HTERT RPE-1 (cell line): Measurements from ENCODE around the gene DMBX1.

Source experiments
- in situ Hi-C: fragments of 300-500 bp; cut with MboI; formaldehyde crosslinking; loops from 4 replicates; pipeline ENCODE4 v1.14.3; 2020; ENCODE audit warnings: low sequenced_read_pairs

Gene DMBX1

GRCh38 chr1:46480959-46481646 lies 8.5 kb upstream of the DMBX1 start:
- in situ Hi-C loops = no loop called here

- in situ Hi-C loops = no loop called here
Measured at GRCh38 chr1:46481961-46482360, 7.7 kb upstream of the DMBX1 start.

GRCh38 chr1:46483589-46483988 lies 6.0 kb upstream of the DMBX1 start:
- in situ Hi-C loops = no loop called here

- in situ Hi-C loops = no loop called here
Measured at GRCh38 chr1:46484783-46485490, 4.7 kb upstream of the DMBX1 start.

GRCh38 chr1:46485564-46486431 lies 3.8 kb upstream of the DMBX1 start:
- in situ Hi-C loops = no loop called here

GRCh38 chr1:46486432-46487015 lies 3.1 kb upstream of the DMBX1 start:
- in situ Hi-C loops = no loop called here

GRCh38 chr1:46487818-46488218 lies 1.8 kb upstream of the DMBX1 start:
- in situ Hi-C loops = no loop called here

GRCh38 chr1:46488343-46489168 lies 1.1 kb upstream of the DMBX1 start:
- in situ Hi-C loops = no loop called here

- in situ Hi-C loops = no loop called here
Measured at GRCh38 chr1:46489169-46489637, 433 bp upstream of the DMBX1 start.

- in situ Hi-C loops = no loop called here
Measured at GRCh38 chr1:46490406-46490655, 695 bp downstream of the DMBX1 start.

- in situ Hi-C loops = no loop called here
Measured at GRCh38 chr1:46490656-46491442, 1.2 kb downstream of the DMBX1 start.

GRCh38 chr1:46491443-46492268 lies 2.0 kb downstream of the DMBX1 start:
- in situ Hi-C loops = no loop called here

- in situ Hi-C loops = no loop called here
Measured at GRCh38 chr1:46492269-46492853, 2.7 kb downstream of the DMBX1 start.

- in situ Hi-C loops = no loop called here
Measured at GRCh38 chr1:46492871-46493270, 3.2 kb downstream of the DMBX1 start.

GRCh38 chr1:46493316-46494032 lies 3.8 kb downstream of the DMBX1 start:
- in situ Hi-C loops = no loop called here

- in situ Hi-C loops = no loop called here
Measured at GRCh38 chr1:46494910-46495309, 5.3 kb downstream of the DMBX1 start.

- in situ Hi-C loops = no loop called here
Measured at GRCh38 chr1:46495778-46496177, 6.1 kb downstream of the DMBX1 start.

GRCh38 chr1:46496505-46496904 lies 6.9 kb downstream of the DMBX1 start:
- in situ Hi-C loops = no loop called here
